ENCODE measurements around the gene POU5F1. TPM values are rescaled to one million over a fixed set of nuclear protein-coding genes. Genes with fewer than 3 reads are reported as not detected.
A peak's percentile ranks its signal among the peaks of the same experiment; 100 is the strongest.
"Not testable (repeated sequence)": the region's sequence is repeated elsewhere in the genome, so short reads cannot be mapped to it uniquely, and the experiment has no call there.

POU5F1 gene
- total RNA-seq, 1 experiment from 2014 or later, result 5.7 TPM

- not testable (repeated sequence) for H3K9me3 ChIP-seq (replicated peaks); H3K4me1 ChIP-seq; DNase-seq; H3K4me3 ChIP-seq; H3K27me3 ChIP-seq; H3K27ac ChIP-seq
- peaks cover 23% of the 10 kb centered on the region for H3K36me3 ChIP-seq
Measured at GRCh38 chr6:31164475-31165063, 5.9 kb downstream of the POU5F1 start.

GRCh38 chr6:31163922-31164321, 6.6 kb downstream of the POU5F1 start:
- DNase-seq, result no peak
- H3K27me3 ChIP-seq, result no peaks in the 10 kb centered on the region
- no peaks in the 10 kb centered on the region for H3K9me3 ChIP-seq (replicated peaks)
- no peaks in the 10 kb centered on the region for H3K4me1 ChIP-seq
- H3K36me3 ChIP-seq, result peaks cover 23% of the 10 kb centered on the region
- no peak overlapping the region for H3K4me3 ChIP-seq
- no peak overlapping the region for H3K27ac ChIP-seq

DNA sequence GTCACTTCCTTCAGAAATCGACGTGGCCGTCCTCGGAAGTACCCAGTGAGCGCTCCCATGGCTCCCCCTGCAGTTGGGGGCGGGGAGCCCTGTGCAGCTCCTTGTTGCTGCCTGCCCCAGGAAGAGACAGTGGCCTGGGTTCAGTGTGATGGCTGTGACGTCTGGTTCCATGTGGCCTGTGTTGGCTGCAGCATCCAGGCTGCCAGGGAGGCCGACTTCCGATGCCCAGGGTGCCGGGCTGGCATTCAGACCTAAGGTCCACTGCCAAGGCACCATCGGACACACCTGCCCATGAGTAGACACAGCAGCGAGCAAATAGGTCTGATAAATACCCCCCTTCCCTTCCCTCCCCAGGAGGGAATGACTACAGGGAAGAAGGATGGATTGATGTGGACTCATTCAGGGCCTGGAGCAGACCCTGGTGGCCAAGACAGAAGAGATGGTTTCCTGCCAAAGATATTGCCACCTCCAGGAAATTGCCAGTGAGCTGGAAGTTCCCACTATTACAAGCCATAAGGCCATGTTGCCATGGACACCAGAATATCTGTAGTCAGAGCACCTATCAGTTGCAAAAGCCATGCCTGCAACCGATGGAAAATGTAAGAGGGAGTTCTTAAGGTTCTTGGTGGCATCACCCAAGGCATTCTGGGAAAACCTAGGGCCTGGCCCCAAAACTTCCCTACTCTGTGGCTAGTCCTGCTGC, 7.9 kb downstream of the POU5F1 start:
- no peak overlapping the region for H3K27ac ChIP-seq
- no peaks in the 10 kb centered on the region for H3K9me3 ChIP-seq (replicated peaks)
- H3K36me3 ChIP-seq, result peaks cover 23% of the 10 kb centered on the region
- H3K4me1 ChIP-seq, result no peaks in the 10 kb centered on the region
- H3K27me3 ChIP-seq, result no peaks in the 10 kb centered on the region
- no peak for DNase-seq
- H3K4me3 ChIP-seq, result no peak overlapping the region

DNA sequence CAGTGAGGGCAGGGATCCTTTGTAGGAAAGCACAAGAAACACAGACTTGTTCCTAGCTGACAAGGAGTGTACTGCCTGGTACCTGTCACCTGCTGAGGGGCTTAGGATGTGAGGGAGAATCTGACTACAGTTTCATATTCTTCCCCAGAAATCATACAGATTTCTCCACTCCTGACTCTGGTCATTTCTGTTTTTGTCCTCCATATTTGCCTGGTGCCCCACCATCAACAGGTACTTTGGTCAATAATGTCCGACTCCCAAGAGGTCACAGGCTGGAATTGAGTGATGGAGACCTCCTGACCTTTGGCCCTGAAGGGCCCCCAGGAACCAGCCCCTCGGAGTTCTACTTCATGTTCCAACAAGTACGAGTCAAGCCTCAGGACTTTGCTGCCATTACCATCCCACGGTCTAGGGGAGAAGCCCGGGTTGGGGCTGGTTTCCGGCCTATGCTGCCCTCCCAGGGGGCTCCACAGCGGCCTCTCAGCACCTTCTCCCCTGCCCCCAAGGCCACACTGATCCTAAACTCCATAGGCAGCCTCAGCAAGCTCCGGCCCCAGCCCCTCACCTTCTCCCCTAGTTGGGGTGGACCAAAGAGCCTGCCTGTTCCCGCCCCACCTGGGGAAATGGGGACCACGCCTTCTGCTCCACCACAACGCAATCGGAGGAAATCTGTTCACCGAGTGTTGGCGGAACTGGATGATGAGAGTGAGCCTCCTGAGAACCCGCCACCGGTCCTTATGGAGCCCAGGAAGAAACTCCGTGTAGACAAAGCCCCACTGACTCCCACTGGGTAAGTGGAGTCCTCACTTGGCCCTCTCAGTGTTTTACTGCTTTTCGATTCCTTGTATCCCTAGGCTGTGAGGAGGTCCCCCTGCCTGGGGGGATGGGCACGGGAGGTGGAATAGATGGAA, 9.0 kb downstream of the POU5F1 start:
- Histone ChIP-seq H3K27me3 (no peaks in the 10 kb centered on the region), H3K27ac (no peak overlapping the region), H3K4me1 (peaks cover 2% of the 10 kb centered on the region; the same call in 1 of the 2 replicates), H3K4me3 (no peak overlapping the region), H3K36me3 (peaks cover 23% of the 10 kb centered on the region), H3K9me3 (replicated peaks) (no peaks in the 10 kb centered on the region)
- DNase-seq, result no peak

DNA sequence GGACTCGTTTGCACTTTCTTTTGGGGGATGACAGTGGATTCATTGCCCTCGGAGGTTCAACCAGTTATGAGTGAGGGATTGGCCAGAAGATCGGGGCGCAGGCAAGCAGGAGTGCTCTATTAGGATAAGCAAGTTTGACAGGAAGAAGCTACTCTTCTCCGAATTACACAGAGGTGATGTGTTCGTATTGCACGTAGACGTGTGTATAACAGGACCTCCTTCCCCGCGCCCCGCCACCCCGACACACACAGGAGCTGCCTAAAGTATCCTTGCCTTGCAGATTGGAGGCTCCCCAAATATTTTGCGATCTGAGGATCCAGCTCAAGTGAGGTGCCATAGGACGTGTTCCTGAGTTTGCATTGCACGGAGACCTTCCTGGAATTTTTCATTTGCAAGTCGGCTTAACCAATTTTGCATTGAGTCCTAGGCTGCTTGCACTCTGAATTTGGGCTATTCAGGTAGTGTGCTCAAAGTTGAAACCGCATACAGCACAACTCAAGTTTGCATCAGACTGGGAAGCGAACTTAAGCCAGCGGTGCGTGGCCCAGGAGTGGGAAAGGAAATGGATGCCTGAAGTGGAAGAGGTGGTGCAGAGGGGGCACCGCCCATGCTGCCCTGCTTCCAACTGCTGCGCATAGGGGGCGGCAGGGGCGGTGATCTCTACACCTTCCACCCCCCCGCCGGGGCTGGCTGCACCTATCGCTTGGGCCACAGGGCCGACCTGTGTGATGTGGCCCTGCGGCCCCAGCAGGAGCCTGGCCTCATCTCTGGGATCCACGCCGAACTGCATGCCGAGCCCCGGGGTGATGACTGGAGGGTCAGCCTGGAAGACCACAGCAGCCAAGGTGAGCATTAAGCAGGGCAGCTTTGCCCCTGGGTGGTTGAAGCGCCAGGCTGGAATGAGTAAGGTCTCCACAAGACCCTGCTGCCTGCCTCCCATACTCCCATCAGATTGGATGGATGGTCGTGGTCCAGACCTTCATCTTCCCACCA, 11.3 kb downstream of the POU5F1 start:
- H3K36me3 ChIP-seq, result peaks cover 24% of the 10 kb centered on the region
- DNase-seq, result peak in 1 of 2 experiments; percentile 34
- H3K27me3 ChIP-seq, result no peaks in the 10 kb centered on the region
- peak overlapping the region; percentile 66 for H3K4me3 ChIP-seq
- H3K9me3 ChIP-seq (replicated peaks), result no peaks in the 10 kb centered on the region
- peak overlapping the region; percentile 50; the same call in 1 of the 2 replicates for H3K27ac ChIP-seq
- peaks cover 2% of the 10 kb centered on the region; the same call in 1 of the 2 replicates for H3K4me1 ChIP-seq

GRCh38 chr6:31158140-31158862, 12.2 kb downstream of the POU5F1 start, which contains the start of gene TCF19:
TSS of gene TCF19 (plus strand) at chr6:31158589. CDS start at chr6:31159470, 881 bp downstream.
- H3K4me3 ChIP-seq, result peak within 1 kb of the TSS; percentile 66
- peaks cover 21% of the 10 kb centered on the region for H3K36me3 ChIP-seq
- H3K9me3 ChIP-seq (replicated peaks), result no peaks in the 10 kb centered on the region
- H3K4me1 ChIP-seq, result peaks cover 2% of the 10 kb centered on the region; the same call in 1 of the 2 replicates
- H3K27me3 ChIP-seq, result no peaks in the 10 kb centered on the region
- peak within 1 kb of the TSS; percentile 50 for H3K27ac ChIP-seq
- peak; percentile 98 to 99 for DNase-seq

GRCh38 chr6:31157513-31158139, 12.9 kb downstream of the POU5F1 start, which contains the start of gene CCHCR1:
TSS of gene CCHCR1 (minus strand) at chr6:31157802. CDS start at chr6:31157600, 202 bp downstream.
- Histone ChIP-seq H3K4me3 (peak within 1 kb of the TSS; percentile 66), H3K27me3 (no peaks in the 10 kb centered on the region), H3K27ac (peak within 1 kb of the TSS; percentile 50), H3K9me3 (replicated peaks) (no peaks in the 10 kb centered on the region), H3K4me1 (peaks cover 2% of the 10 kb centered on the region; the same call in 1 of the 2 replicates), H3K36me3 (peaks cover 14% of the 10 kb centered on the region)
- DNase-seq, result peak in 1 of 2 experiments; percentile 28

DNA sequence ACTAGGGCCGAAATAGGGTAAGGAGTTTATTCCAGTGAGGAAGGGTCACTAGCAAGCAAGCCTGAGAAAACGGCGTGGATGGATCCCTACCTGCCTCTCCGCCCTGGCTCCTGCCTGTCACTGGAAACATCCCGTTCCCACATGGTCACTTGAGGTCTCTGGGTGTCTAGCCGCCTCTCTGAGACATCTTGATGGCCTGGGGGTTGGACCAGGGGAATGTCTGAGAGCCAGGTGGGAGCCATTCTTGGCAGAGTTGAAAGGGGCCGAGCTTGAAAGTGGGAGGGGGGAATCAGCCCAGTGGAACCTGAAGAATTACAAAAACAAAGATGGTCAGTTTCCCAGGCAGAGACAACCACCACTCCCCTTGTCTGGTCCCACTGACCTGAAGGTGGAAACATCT, 13.8 kb downstream of the POU5F1 start:
- Histone ChIP-seq H3K27ac (no peak overlapping the region), H3K4me1 (peaks cover 2% of the 10 kb centered on the region; the same call in 1 of the 2 replicates), H3K27me3 (no peaks in the 10 kb centered on the region), H3K4me3 (no peak overlapping the region), H3K36me3 (peaks cover 8% of the 10 kb centered on the region), H3K9me3 (replicated peaks) (no peaks in the 10 kb centered on the region)
- no peak for DNase-seq

DNA sequence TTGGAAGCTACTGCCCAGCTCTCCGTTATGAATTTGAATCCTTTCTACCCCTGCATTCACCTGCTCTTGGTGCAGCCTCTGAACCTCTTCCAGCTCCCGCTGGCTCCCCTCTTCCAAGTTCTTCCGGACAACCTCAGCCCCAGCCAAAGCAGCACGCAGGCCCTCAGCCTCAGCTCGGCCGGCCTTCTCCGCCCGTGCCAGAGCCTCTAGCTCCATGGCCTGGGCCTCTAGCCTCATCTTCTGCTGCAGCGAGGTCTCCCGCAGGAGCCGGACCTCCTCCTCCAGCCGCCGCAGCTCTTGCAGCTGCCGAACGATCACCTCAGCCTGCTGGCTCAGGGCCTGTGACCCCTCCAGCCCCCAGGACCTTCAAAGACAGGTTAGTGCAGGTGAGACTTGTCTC, 16.0 kb downstream of the POU5F1 start:
- Histone ChIP-seq H3K4me3 (no peak overlapping the region), H3K27ac (no peak overlapping the region), H3K27me3 (no peaks in the 10 kb centered on the region), H3K36me3 (peaks cover 5% of the 10 kb centered on the region), H3K9me3 (replicated peaks) (no peaks in the 10 kb centered on the region), H3K4me1 (peaks cover 2% of the 10 kb centered on the region; the same call in 1 of the 2 replicates)
- no peak for DNase-seq

DNA sequence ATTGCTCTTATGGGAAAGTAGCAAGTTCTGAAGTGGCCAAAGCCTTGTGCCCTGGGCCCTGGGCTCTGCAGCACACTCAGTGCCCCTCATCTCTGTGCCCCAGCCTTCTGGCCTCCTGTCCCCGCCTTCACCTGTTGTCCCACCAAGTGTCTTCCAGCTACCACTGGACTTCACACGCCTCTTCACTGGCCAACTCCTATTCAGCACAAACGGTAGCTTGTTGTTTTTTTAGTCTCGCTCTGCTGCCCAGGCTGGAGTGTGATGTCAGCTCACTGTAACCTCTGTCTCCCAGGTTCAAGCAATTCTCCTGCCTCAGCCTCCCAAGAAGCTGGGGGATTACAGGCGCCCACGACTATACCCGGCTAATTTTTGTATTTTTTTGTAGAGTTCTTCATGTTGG, 17.7 kb downstream of the POU5F1 start:
- no peak overlapping the region for H3K4me3 ChIP-seq
- H3K27me3 ChIP-seq, result no peaks in the 10 kb centered on the region
- no peaks in the 10 kb centered on the region for H3K9me3 ChIP-seq (replicated peaks)
- no peak overlapping the region for H3K27ac ChIP-seq
- peaks cover 5% of the 10 kb centered on the region for H3K36me3 ChIP-seq
- no peak for DNase-seq
- peaks cover 2% of the 10 kb centered on the region; the same call in 1 of the 2 replicates for H3K4me1 ChIP-seq

- no peaks in the 10 kb centered on the region for H3K9me3 ChIP-seq (replicated peaks)
- H3K36me3 ChIP-seq, result peaks cover 2% of the 10 kb centered on the region; the same call in 1 of the 2 replicates
- no peak overlapping the region for H3K4me3 ChIP-seq
- H3K4me1 ChIP-seq, result no peaks in the 10 kb centered on the region
- DNase-seq, result no peak
- H3K27ac ChIP-seq, result no peak overlapping the region
- H3K27me3 ChIP-seq, result no peaks in the 10 kb centered on the region
Measured at GRCh38 chr6:31149827-31150447, 20.5 kb downstream of the POU5F1 start.

- Histone ChIP-seq H3K27me3 (no peaks in the 10 kb centered on the region), H3K9me3 (replicated peaks) (no peaks in the 10 kb centered on the region), H3K4me1 (peaks cover 20% of the 10 kb centered on the region), H3K27ac (no peak overlapping the region), H3K36me3 (0 out of 2 replicates have a peak, but pooled peaks cover 6% of the 10 kb centered on the region), H3K4me3 (no peak overlapping the region)
- no peak for DNase-seq
Measured at GRCh38 chr6:31145386-31145785, 25.1 kb downstream of the POU5F1 start.
